Activated CD4-positive, CD25-positive, alpha-beta regulatory T cell treated with anti-CD3 and anti-CD28 coated beads, Interleukin-2, amount 50 U/mL, for 24 hours (primary cell): ENCODE results near the gene TRIM8.

ENCODE experiments used
- ATAC-seq, 2 donors: fragments of 150-1000 bp; cut with Tn5 transposase; one replicate each; pipeline ENCODE4 v1.10.0; 2021; ENCODE audit warnings: mild to moderate bottlenecking in 1 of 2, moderate library complexity in 1 of 2

The TRIM8 gene, protein sequence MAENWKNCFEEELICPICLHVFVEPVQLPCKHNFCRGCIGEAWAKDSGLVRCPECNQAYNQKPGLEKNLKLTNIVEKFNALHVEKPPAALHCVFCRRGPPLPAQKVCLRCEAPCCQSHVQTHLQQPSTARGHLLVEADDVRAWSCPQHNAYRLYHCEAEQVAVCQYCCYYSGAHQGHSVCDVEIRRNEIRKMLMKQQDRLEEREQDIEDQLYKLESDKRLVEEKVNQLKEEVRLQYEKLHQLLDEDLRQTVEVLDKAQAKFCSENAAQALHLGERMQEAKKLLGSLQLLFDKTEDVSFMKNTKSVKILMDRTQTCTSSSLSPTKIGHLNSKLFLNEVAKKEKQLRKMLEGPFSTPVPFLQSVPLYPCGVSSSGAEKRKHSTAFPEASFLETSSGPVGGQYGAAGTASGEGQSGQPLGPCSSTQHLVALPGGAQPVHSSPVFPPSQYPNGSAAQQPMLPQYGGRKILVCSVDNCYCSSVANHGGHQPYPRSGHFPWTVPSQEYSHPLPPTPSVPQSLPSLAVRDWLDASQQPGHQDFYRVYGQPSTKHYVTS

DNA sequence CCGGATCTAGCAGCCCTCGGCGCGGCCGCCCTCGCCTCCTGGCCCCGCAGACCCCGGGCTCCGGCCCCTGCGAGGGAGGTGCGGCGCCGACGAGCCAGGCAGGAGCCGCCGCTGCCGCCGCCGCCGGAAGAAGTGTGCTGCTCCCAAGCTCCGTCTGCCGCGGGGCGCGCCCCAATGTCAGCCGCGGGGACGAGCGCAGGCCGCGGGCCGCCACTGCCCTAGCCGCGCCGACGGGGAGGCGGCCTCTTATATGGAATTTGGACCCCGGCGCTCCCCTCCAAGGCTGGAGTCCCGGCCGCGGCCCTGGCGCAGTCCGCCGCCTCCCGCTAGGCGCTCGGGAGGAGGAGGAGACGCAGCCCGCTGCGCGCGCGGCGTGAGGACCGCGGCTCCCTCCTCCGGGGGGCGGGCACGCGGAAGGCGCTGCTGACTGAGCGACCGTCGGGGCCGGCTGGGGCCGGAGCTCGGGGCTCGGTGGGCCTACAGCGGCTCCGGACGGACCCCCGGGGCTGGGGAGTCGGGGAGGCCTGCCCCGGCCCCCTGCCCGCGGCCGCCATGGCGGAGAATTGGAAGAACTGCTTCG, at the start of gene TRIM8:
TSS of gene TRIM8 (plus strand) at position 414 of the 580 bp plus-strand sequence. CDS start at position 553, 139 bp downstream.
- no peak for ATAC-seq

- no peak for ATAC-seq
These were observed 49.0 kb upstream of the TRIM8 start for GRCh38 chr10:102595293-102595692.

DNA sequence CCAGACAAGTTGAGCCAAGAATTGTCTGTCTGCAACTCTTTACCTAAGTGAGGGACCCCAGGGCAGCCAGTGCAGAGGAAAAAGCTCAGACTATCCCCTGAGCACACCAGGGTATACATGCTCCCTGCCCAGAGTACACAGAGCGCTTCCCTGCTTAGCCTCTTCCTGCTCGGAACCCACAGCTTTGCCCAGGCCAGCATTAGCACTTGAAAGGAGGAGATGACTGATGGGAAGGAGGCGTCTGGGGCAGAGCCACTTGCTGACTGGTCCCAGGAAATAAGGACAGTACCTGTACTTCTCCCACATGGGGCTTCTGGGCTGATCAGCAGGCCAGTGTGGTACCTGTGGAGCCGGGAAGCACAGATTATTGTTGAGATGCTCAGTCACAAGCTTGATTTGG, 48.4 kb upstream of the TRIM8 start:
- ATAC-seq, result no peak

DNA sequence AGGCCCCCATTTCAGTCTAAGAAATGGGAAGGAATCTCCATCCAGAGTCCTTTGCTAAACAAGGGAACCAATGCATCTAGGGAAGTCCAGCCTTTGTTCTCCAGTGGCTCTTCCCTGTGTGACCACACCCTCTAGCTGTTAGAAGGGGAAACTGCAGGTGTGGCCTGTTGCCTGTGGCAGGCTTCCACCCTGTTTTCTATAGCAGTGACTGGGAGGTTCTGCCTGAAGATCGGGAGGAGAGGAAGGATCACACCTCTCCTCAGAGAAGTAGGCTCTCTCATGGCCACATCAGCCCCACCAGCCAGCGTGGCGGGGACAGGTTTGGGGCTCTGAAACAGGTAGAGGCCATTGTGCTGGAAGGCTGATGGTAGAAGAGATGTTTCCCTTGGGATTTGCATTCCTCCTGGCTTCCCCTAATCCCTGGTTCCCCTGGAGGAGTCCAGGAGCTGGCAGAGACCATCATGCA, 47.7 kb upstream of the TRIM8 start:
- ATAC-seq, result no peak

- no peak for ATAC-seq
These were observed 46.9 kb upstream of the TRIM8 start for GRCh38 chr10:102597131-102597991.

DNA sequence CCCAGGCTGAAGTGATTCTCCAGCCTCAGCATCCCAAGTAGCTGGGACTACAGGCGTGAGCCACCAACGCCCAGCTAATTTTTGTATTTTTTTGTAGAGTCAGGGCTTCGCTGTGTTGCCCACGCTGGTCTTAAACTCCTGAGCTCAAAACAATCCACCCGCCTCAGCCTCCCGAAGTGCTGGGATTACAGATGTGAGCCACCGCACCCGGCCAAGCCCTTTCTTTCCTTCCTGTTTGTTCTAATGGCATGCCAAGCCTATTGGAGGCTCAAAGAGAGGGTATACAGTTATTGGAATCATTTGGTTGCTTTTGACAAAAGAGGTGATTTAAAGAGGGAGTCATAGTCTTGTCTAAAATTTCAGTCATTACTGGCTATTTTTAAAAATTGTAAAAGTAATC, 46.0 kb upstream of the TRIM8 start:
- ATAC-seq, result no peak

- ATAC-seq, result no peak
These were observed 44.5 kb upstream of the TRIM8 start for GRCh38 chr10:102599565-102600327.

- no peak for ATAC-seq
These were observed 43.5 kb upstream of the TRIM8 start for GRCh38 chr10:102600816-102601215.

DNA sequence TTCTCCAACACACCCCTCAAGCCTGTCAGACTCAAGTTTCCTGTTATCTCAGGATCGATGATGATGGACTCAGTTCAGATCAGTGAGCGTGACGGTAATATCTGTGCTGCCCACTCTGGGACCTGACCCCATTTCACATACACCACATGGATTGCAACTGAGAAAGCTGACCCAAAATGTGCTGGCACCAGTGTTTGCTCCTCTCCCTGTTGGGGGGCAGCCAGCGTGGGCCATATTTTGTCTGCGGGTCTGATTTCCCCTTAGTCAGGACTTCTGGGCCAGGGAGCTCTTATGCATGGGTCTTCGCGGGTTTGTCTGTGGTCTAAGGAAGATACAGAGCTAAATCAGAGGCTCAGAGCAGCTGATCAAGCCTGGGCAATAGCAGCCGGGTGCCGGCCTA, 42.6 kb upstream of the TRIM8 start:
- no peak for ATAC-seq

- no peak for ATAC-seq
These were observed 41.8 kb upstream of the TRIM8 start for GRCh38 chr10:102602272-102603045.

DNA sequence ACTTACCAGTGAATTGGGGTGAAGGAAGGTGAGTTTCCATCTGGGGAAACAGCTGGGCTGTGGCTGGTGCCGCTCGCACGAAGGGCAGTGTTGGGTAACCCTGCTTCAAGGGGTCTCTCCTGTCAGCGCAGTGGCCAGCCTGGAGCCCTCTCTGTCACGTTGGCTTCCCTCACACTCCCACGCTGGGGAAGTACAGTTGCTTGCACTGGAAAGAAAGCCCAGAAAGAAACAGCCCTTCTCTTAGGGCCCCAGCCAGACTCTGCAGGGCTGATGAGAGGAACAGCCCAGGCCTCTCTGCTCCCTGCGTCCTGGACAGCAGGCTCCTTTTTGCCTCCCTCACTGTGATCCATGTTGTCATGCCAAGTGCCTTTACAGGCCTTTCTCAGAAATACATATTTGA, 40.3 kb upstream of the TRIM8 start:
- no peak for ATAC-seq

- no peak for ATAC-seq
These were observed 39.8 kb upstream of the TRIM8 start for GRCh38 chr10:102604439-102604841.

- no peak for ATAC-seq
These were observed 38.6 kb upstream of the TRIM8 start for GRCh38 chr10:102605712-102606111.

DNA sequence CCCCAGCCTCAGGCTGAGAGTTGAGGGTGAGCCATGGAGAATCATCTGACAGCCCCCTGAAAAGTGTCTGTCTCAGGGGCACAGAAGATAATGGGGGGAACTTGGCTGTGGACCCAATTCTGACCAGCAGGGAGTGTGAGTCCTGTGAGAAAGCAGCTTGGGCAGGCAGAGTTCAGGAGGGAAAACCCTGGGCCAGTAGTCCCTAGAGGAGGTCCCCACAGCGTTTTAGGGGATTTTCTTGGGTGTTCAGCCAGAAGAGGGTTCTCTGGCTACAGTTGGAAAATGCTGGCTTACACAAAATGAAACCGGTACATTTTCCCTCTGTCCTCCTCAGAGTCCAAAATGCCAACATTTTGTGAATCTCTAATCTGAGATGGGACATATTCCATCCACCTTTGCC, 35.8 kb upstream of the TRIM8 start:
- ATAC-seq, result no peak

DNA sequence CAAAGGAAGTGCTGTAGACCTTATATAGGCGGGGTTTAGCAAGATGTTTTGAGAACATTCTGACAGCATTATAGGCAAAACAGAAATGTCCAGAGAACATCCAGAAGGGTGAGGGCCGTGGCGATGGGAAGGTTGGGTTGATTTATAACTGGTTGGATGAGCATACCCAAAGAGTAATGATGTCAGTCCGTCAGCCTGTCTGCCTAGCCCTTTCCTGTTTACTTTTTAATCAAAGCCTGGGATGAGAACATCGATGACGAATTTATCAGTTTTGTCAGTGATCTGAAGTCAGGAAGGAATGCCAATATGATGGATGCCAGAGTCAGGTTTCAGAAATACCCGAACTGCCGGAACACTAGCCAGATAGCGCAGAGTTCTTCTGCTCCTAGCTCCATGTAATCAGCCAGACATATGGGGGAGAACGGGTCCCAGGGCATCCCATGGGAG, 33.8 kb upstream of the TRIM8 start:
- no peak for ATAC-seq

DNA sequence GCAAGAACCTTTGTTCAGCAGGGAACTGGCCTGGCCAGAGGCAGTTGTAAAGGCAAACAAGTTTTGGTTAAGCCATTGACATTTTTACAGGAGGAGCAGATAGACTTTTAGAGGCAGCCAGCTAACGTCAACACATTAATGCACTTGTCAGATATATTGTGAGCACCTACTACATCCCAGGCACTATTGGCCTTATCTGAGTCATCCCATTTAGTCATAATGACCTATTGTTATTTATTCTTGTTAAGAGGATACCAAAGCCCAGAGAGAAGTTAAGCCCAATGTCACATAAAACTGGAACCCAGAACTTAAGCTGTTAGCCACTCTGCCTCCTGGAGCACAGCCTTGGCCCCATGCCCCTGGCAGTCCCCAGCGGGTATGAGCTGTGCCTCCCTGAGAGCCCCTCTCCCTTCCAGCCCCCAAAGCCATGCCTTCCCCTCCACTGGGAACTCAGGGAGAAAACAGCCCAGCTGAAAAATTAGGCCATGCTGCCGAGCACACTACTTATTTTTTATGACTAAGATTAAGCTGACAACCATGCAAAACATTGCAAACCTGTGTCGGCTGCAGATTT, 32.7 kb upstream of the TRIM8 start:
- peak in 1 of 2 donors; percentile 22 for ATAC-seq

- peak; percentile 69 to 74 for ATAC-seq
These were observed 31.4 kb upstream of the TRIM8 start for GRCh38 chr10:102612964-102613275.

DNA sequence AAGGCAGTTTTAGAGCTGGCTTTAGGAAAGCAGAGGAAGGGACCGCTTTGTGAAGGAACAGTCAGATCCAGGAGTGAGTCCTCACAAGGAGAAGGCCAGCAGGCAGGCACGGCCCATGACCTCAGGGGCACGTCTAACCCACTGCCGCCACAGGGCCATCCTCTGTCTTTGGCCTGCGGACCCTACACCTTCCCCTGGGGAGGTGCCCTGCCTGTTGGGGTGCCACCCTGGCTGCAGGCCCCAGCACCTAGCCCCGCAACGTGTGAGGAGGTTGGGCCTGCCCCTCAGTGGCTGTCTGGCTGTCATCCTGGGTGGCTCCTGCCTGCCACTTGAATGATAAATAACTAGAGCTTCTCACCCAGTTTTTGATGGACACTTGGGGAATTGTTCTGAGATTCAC, 31.0 kb upstream of the TRIM8 start:
- ATAC-seq, result no peak

GRCh38 chr10:102613785-102614184, 30.5 kb upstream of the TRIM8 start:
- no peak for ATAC-seq

- no peak for ATAC-seq
These were observed 29.4 kb upstream of the TRIM8 start for GRCh38 chr10:102614888-102615287.

DNA sequence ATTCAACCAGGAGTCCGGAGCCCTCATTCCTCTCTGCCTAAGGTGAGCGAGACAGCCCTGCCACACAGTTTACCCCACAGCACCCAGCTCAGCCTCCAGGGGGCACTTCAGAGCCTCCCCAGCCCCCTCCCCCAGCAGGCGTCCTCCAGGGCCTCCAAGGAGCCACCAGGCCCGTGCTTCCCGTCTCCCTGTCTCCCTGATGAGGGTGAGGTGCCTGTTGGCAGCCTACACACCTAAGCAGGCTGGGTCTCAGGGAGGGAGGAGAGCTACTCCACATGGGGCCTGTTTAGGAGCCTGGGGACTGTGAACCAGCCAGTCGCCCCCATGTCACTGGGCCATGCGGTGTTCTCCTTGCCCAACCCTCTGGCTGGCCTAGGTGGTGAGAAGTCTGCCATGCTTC, 28.9 kb upstream of the TRIM8 start:
- no peak for ATAC-seq
